HG03060 (cell line): Measurements from ENCODE around the gene KRTAP1-4.
"Not testable (repeated sequence)": the region's sequence is repeated elsewhere in the genome, so short reads cannot be mapped to it uniquely, and the experiment has no call there.

Experiments
- ATAC-seq: cut with Tn5 transposase; IDR thresholded peaks from one replicate; pipeline ENCODE4 v1.9.1; 2021; ENCODE audit warnings: low read depth, moderate number of reproducible peaks; ENCODE audit not compliant: unreplicated experiment

KRTAP1-4 gene, protein sequence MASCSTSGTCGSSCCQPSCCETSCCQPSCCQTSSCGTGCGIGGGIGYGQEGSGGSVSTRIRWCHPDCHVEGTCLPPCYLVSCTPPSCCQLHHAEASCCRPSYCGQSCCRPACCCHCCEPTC

DNA sequence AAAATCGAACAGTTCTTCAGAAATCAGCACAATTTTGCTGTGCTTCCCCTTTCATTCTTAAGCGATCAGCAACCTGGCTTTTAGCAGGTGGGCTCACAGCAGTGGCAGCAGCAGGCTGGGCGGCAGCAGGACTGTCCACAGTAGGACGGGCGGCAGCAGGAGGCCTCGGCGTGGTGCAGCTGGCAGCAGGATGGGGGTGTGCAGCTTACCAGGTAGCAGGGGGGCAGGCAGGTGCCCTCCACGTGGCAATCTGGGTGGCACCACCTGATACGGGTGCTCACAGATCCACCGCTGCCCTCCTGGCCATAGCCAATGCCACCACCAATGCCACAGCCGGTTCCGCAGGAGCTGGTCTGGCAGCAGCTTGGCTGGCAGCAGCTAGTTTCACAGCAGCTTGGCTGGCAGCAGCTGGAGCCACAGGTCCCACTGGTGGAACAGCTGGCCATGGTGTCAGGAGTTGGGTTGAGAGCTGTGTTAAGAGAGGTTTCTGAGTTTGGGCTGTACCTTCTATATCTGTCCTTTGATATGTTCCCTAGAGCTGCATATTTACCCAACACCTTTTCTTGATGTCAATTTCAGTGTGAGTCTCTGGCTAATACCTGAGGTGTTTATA, at the start of gene KRTAP1-4:
Gene KRTAP1-4, minus strand, starts transcription at position 563 of the 613 bp plus-strand sequence. Its CDS starts 117 bp downstream, at position 446.
- no peak for ATAC-seq

DNA sequence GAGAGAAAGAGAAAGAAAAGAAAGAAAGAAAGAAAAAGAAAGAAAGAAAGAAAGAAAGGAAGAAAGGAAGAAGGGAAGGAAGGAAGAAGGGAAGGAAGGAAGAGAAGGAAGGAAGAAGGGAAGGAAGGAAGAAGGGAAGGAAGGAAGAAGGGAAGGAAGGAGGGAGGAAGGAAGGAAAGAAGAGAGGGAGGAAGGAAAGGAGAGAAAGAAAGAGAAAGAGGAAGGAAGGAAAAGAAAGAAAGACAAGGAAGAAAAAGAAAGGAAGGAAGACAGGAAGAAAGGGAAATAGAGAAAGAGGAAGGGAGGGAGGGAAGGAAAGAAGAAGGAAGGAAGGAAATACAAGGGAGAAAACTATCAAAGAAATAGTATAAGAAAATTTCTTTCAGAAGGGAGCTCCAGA, 46.8 kb upstream of the KRTAP1-4 start:
- ATAC-seq = no peak

DNA sequence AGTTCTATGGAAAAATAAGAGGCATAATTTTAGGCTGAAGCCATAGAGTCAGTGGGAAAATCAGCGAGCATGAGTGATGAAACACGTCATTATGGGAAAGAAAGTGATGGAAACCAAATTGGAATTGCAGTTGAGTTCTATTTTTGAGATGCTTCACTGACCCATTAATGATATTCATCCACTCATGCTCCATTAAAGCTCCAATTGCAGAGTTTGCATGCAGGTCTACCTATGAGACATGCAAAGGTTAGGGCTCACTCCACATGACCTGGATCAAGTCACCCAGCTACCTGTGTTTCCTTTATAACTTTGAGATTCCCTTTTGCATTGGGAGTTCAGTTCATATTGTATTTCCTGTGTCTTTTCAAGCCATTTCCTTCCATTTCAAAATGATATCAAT, 43.7 kb upstream of the KRTAP1-4 start:
- no peak for ATAC-seq

DNA sequence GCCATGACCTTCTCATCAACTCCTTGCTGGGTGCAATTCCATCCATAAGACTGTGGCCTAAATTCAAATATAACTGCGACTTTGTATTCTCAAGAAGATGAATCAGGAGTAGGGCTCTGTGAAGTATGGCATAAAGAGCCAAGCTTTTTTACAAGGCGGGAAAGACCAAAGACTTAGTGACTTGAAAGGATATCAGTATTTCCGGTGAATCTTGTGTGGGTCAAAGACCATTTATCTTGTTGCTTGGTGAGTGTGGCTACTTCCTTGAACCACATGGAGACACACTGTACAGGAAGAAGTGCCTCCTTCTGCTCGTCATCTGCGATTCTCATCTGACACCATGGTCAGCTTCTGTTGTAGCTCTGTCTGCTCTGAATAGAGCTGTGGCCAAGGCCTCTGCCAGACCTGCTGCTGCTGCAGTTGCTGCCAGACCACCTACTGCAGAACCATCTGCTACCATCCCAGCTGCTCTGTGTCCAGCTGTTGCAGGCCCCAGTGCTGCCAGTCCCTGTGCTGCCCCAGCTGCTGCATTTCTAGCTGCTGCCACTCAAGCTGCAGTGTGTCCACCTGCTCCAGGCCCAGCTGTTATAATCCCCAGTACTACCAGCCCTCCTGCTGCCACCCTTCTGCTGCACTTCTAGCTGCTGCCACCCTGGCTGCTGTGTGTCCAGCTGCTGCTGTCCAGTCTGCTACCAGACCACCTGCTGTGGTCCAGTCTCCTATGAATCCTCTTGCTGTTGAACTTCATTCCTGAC, 41.8 kb upstream of the KRTAP1-4 start:
- ATAC-seq = no peak

DNA sequence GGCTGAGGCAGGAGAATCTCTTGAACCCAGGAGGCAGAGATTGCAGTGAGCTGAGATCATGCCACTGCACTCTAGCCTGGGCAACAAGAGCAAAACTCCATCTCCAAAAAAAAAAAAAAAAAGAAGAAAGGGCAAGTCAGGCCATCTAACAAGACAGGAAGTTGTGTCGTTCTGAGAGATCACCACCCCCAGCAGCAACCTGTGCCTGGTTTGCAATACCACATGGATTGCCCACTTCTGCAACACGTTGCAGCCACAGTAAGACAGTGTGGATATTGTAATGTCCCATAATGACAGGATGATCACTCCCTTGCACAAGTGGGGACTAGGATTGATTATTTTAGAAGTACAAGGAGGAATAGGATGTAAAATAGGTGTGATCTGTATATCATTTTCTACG, 39.0 kb upstream of the KRTAP1-4 start:
- ATAC-seq = no peak

DNA sequence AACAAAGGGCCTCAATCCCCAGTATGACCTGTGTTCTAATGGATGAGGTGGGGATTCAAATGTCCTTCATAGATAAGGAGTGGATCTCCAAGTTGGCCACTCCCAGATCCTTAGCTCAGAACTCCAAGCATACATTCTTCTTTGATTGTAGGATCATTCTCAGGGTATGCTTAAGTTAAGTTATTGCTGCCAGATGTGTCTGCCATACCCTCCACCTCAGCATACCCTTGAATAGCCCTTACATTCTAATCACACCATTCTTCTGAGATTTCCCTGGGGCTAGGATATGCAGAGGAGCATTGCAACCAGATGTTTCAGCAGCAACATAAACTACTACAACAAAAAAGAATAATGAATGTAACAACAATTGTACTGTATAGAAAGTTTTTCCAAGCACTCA, 37.3 kb upstream of the KRTAP1-4 start:
- no peak for ATAC-seq

DNA sequence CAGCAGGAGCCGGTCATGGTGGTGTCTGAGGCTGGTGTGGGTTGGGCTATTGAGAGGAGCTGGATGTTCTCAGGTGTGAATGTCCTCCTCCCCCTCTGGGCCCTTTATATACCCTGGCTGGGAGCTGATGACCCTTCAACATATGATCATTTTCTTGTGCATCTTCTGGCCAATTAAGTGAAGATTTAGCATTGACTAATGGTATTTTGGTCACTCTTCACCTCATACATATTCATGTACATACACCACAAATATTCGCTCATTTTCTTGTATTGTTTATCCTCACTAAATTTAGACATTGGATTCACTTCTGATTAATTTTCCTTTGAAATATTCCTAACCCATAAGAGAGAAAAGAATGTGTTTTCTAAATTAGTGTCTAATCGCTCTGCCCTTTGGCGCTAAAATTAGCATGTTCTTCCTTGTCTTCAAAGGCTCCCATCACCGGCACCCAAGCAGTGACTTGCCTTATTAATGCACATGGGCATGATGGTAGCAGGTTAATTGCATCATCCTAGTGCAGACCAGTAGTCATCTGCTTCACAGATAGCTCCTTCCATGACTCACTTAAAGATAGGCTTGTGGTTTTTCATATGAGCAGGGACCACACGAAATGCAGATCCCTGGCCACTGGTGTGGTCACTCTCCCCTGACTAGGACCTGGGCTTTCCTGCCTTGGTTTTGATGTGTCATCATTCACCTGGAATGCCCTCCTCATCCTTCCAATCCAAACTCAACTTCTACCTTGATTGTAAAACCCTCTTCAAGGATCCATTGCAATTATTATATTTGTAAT, 36.0 kb upstream of the KRTAP1-4 start, which contains the start of gene KRTAP2-4:
Gene KRTAP2-4, minus strand, starts transcription at position 51 of the 796 bp plus-strand sequence. Its CDS starts 34 bp downstream, at position 17.
- no peak for ATAC-seq

DNA sequence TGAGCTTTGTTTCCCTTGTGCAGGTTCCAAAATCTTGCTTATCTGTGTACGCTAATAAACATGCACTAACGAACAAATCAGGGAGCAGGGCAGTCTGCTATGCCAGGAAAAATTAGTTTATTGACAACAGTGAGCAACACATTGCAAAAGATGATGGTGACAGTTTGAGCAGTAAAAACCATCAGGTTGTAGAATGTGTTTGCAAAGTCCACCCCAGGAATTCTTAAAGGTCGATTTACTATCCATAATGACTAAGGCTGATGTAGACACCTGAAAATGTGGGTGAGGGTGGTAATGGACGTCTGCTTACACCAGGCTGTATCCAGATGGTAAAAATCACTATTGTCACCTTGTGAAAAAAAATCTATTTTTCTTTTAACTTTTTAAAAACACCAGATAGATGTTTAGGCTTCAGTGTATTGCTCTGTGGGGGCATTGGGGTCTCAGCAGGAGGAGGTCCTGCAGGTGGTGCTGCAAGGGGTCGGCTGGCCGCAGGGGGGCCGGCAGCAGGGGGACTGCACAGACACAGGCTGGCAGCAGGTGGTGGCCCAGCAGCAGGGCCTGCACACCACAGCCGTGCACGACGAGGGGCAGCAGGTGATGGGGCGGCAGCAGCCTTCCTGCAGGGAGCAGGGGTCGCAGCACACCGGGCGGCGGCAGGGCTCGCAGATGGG, 35.2 kb upstream of the KRTAP1-4 start:
- ATAC-seq = not testable (repeated sequence)

DNA sequence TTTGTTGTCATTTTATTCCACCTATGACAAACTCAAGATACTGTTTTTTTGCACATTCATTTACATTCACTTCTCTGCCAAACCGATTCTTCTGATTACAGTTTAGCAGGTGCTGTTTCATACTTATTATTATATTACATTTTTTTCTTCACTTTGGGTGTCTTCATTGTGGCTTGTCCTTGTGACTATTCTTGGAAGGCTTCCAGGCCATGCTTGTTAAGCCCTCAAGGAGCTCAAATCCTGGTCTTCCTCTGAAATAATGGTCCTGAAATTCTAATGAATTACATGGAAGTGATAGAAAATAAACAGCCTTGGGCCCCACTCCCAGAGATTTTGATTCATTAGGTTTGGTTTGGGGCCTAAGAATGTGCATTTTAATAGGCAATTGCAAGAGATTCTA, 34.3 kb upstream of the KRTAP1-4 start:
- no peak for ATAC-seq

DNA sequence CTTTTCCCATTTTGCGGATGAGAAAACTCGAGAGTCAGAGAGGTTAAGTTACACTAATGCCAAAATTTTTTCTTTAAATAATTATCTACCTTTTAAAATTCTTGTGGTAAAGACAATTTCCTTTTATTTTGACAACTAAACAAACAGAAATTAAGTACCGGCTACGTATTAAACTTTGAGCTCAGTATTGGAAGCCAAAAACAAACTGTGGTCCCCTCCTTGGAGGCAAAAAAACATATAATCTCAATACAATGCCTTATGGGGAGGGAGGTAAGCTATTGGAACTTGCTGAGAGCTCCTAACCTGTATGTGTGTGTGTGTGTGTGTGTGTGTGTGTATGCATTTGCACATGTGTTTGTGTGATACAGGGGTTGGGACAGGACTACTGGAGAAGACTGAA, 33.5 kb upstream of the KRTAP1-4 start:
- ATAC-seq = no peak

DNA sequence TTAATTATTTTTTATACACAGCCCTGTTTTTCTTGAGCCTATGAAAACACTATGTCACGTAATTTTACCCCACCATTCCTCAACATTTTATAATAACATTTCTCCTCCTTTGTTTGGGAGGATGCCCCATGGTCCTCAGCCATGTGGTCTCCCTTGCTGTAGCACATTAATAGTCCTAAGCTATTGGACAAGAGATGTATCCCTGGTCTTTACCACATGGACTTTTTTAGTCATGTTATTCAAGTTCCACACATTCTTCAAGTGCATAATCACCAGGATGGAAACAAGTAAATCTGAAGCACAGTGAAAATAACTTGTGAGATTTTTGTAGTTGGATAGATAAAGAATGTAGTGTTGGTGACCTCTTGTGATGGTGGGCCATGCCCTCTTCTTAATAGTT, 32.0 kb upstream of the KRTAP1-4 start:
- no peak for ATAC-seq

DNA sequence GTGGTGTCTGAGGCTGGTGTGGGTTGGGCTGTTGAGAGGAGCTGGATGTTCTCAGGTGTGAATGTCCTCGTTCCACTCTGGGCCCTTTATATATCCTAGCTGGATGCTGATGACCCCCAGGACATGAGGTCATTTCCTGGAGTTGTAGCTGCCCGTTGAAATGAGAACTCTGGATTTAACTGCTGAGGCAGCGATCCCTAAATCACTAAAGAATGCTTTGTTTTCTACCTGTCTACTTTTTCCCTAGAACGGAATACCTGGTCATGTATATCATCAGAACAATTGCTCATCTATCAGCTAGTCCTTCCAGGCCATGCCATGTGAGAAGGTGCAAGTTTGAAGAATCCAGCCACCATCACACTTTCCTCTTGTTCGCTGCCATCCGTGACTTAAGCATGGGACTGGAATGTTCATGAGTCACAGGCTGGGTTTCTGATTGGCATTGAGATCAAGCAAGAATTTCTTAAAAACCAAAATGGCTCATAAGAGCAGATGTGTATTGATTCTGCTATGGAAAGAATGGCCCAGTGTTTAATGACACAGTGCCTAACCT, 30.1 kb upstream of the KRTAP1-4 start, which contains the start of gene KRTAP2-3:
Gene KRTAP2-3, minus strand, starts transcription at position 63 of the 553 bp plus-strand sequence. CDS start 64 bp downstream, outside the sequence.
- no peak for ATAC-seq

DNA sequence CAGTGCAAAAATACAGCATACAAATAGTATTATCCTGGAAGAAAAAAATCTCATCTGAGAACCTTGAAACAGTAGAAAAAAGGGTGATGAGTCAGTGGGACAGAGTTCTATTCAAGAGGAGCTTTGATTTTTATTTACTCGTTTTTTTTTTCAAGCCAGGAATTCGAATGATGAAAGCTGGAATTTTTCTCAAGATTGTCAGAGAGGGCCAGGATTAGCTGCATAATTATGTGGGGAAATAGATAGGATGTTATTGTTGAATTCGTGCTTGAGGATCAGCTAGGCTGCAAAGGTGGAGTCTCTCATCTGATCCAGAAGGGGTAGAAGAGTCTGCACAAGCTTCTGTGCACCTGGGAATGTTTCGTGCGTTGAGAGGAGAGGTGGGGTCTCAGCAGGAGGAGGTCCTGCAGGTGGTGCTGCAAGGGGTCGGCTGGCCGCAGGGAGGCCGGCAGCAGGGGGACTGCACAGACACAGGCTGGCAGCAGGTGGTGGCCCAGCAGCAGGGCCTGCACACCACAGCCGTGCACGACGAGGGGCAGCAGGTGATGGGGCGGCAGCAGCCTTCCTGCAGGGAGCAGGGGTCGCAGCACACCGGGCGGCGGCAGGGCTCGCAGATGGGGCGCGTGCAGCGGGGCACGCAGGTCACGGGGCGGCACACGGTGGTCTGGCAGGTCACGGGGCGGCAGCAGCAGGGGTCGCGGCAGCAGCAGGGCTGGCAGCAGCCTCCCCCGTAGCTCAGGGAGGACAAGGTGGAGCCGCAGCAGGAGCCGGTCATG, 29.5 kb upstream of the KRTAP1-4 start:
- ATAC-seq = not testable (repeated sequence)

DNA sequence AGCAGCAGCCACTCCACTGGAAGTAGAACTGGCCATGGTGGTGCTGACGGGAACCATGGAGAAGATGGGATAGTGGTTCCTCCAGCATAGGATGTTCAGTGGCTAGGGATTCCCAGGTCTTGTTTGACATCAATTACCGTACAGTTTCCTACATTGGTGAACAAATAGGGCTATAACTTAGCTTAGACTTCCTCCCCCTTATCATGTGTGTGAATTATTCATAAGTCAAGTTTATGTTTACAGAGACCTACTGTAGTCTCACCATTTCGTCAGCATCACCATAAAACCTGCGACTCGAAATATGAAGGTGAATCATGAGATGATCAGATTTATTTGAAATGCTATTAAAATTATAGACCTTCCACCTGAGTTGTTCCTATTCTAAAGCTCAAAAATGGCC, 28.7 kb upstream of the KRTAP1-4 start:
- no peak for ATAC-seq

DNA sequence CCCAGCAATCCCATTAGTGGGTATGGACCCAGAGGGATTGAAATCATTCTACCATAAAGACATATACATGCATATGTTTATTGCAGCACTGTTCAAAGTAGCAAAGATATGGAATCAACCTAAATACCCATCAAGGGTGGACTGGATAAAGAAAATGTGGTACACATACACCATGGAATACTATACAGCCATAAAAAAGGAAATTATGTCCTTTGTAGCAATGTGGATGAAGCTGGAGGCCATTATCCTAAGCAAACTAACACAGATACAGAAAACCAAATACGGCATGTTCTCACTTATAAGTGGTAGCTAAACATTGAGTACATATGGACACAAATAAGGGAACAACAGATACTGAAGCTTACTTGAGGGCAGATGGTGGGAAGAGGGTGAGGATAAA, 27.6 kb upstream of the KRTAP1-4 start:
- ATAC-seq = no peak

DNA sequence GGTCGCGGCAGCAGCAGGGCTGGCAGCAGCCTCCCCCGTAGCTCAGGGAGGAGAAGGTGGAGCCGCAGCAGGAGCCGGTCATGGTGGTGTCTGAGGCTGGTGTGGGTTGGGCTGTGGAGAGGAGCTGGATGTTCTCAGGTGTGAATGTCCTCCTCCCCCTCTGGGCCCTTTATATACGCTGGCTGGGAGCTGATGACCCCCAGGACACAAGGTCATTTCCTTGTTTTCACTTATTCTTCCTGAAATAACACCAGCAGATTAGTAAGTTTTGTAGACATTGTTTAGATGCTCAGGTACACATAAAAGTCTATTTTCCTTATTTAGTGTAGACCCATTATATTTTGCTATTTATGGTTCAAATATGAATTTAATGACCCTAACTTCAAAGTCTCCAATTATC, 25.1 kb upstream of the KRTAP1-4 start, which contains the start of gene KRTAP2-2:
Gene KRTAP2-2, minus strand, starts transcription at position 101 of the 400 bp plus-strand sequence. Its CDS starts 19 bp downstream, at position 82.
- ATAC-seq = not testable (repeated sequence)

DNA sequence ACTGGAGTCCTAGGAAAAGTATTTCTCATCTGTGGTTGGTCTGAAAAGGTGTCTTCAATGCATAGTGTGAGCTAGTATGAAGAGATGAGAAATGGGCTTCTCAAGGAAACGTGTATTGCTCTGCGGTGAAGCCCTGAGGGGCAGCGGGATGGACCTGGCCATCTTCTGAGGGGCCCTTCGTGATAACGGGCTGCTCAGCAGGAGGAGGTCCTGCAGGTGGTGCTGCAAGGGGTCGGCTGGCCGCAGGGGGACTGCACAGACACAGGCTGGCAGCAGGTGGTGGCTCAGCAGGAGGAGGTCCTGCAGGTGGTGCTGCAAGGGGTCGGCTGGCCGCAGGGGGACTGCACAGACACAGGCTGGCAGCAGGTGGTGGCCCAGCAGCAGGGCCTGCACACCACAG, 24.6 kb upstream of the KRTAP1-4 start:
- not testable (repeated sequence) for ATAC-seq

DNA sequence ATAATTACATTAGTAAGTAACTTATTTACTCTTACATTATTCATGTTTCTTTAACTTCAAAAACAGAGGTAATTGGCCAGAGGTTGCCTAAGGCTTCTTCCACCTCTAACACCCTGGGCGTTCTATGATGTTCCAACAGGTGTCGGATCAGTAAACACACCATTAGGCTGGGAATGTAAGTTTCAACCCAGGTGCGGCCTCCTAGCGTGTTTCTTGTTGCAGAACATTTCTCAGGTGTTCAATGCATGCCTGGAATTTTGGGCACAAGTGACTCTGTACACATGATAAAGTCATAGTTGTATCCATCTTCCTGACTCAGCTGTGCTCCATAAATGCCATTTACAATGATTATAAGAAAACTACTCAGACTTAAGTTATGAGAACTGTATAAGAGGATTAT, 24.0 kb upstream of the KRTAP1-4 start:
- ATAC-seq = no peak

DNA sequence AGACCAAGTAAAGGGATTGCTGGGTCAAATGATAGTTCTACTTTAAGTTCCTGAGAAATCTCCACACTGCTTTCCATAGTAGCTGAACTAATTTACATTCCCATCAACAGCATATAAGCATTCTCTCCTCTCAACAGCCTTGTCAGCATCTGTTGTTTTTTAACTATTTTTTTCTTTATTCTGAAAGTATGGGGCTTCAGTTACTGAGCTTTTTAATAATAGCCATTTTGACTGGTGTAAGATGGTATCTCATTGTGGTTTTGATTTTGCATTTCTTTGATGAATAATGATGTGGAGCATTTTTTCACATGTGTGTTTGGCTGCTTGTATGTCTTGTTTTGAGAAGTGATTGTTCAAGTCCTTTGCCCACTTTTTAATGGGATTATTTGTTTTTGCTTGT, 22.6 kb upstream of the KRTAP1-4 start:
- no peak for ATAC-seq
